Activated naive CD4-positive, alpha-beta T cell treated with Interleukin-2 at 50 U/mL for 16 hours (primary cell): Measurements from ENCODE around the gene CD99.
"Not testable (repeated sequence)": the region's sequence is repeated elsewhere in the genome, so short reads cannot be mapped to it uniquely, and the experiment has no call there.

Experiments used
- DNase-seq: peaks from one replicate; pipeline ENCODE4 v3.0.0-alpha.2; 2020

The CD99 gene

GRCh38 chrX:2733286-2733685 lies 42.2 kb downstream of the CD99 start:
- no peak for DNase-seq

GRCh38 chrX:2735270-2735669 lies 44.2 kb downstream of the CD99 start:
- no peak for DNase-seq

- no peak for DNase-seq
Observed at GRCh38 chrX:2740672-2741071, 49.6 kb downstream of the CD99 start.

GRCh38 chrX:2741386-2741785 lies 50.3 kb downstream of the CD99 start:
- DNase-seq, result no peak

- DNase-seq, result not testable (repeated sequence)
Observed at GRCh38 chrX:2746250-2746649, 55.2 kb downstream of the CD99 start.

- no peak for DNase-seq
Observed at GRCh38 chrX:2748171-2748814, 57.2 kb downstream of the CD99 start.

GRCh38 chrX:2748815-2749188 lies 57.7 kb downstream of the CD99 start:
- DNase-seq, result no peak

GRCh38 chrX:2751291-2751690 lies 60.2 kb downstream of the CD99 start:
- DNase-seq, result no peak

GRCh38 chrX:2751874-2752300 lies 60.8 kb downstream of the CD99 start, which contains the start of gene XG:
Gene XG (plus strand): TSS chrX:2752040. CDS start chrX:2752275, 235 bp downstream.
- DNase-seq, result not testable (repeated sequence)

GRCh38 chrX:2752441-2752840 lies 61.3 kb downstream of the CD99 start:
- DNase-seq, result not testable (repeated sequence)

GRCh38 chrX:2755163-2755715 lies 64.1 kb downstream of the CD99 start:
- DNase-seq, result not testable (repeated sequence)

- no peak for DNase-seq
Observed at GRCh38 chrX:2756548-2756947, 65.5 kb downstream of the CD99 start.

- DNase-seq, result no peak
Observed at GRCh38 chrX:2761246-2761645, 70.2 kb downstream of the CD99 start.

- DNase-seq, result not testable (repeated sequence)
Observed at GRCh38 chrX:2762671-2763070, 71.6 kb downstream of the CD99 start.

- DNase-seq, result not testable (repeated sequence)
Observed at GRCh38 chrX:2764766-2765548, 73.9 kb downstream of the CD99 start.

GRCh38 chrX:2765549-2765830 lies 74.4 kb downstream of the CD99 start:
- no peak for DNase-seq

- DNase-seq, result no peak
Observed at GRCh38 chrX:2766906-2767305, 75.8 kb downstream of the CD99 start.

GRCh38 chrX:2767631-2768455 lies 76.7 kb downstream of the CD99 start:
- DNase-seq, result no peak

- no peak for DNase-seq
Observed at GRCh38 chrX:2769615-2770014, 78.5 kb downstream of the CD99 start.

GRCh38 chrX:2773166-2774055 lies 82.3 kb downstream of the CD99 start:
- not testable (repeated sequence) for DNase-seq

GRCh38 chrX:2774057-2774456 lies 83.0 kb downstream of the CD99 start:
- no peak for DNase-seq

- DNase-seq, result no peak
Observed at GRCh38 chrX:2774776-2775175, 83.7 kb downstream of the CD99 start.
